Panc1 (cell line): ENCODE data around the gene INF2. TPM values are rescaled to one million over a fixed set of nuclear protein-coding genes. Genes with fewer than 3 reads are reported as not detected.

Experiments used
- ATAC-seq: fragments of 200-7000 bp; cut with Tn5 transposase; 2 replicates; pipeline ENCODE4 v1.9.1; 2020; ENCODE audit warnings: mild to moderate bottlenecking, moderate library complexity
- BruUV-seq: library from RNA; stranded (reverse); fragments of 400-500 nt; replicated peaks from 2 replicates; lab custom pipeline; 2021; lab: Mats Ljungman, UMichigan
- CTCF ChIA-PET: fragments of 300-600 bp; sonication (Branson Sonifier 250); formaldehyde crosslinking; loops from one replicate; lab custom pipeline; 2022; ENCODE audit warnings: antibody characterized with exemption; lab: Charles Lee
- POLR2A ChIA-PET: fragments of 300-600 bp; sonication (Branson Sonifier 250); formaldehyde crosslinking; loops from one replicate; lab custom pipeline; 2022; ENCODE audit warnings: antibody characterized with exemption; lab: Charles Lee
- DNase-seq: peaks from one replicate; pipeline ENCODE4 v3.0.0-alpha.2; 2010; ENCODE audit warnings: low read depth, low spot score
- H3K27ac ChIP-seq: 2 replicates; pipeline ENCODE4 v1.5.1; 2011; ENCODE audit warnings: mild to moderate bottlenecking, low read length, inconsistent platforms
- H3K27me3 ChIP-seq: fragments of 200-500 bp; sonication (Bioruptor generic); 2 replicates; pipeline ENCODE4 v1.6.0; 2014; ENCODE audit warnings: low read length, inconsistent platforms; ENCODE audit not compliant: control insufficient read depth, insufficient read depth
- H3K36me3 ChIP-seq: fragments of 200-500 bp; sonication (Bioruptor generic); 2 replicates; pipeline ENCODE4 v1.5.1; 2014; ENCODE audit warnings: inconsistent platforms, mild to moderate bottlenecking, low read length, moderate library complexity; ENCODE audit not compliant: control insufficient read depth, insufficient read depth
- H3K4me1 ChIP-seq: 2 replicates; pipeline ENCODE4 v1.5.1; 2011; ENCODE audit warnings: inconsistent platforms, mild to moderate bottlenecking, low read length, moderate library complexity; ENCODE audit not compliant: control insufficient read depth, insufficient read depth
- H3K4me3 ChIP-seq, 2 experiments: 2 replicates each; pipeline ENCODE4 v1.5.1; 2011 to 2012; ENCODE audit warnings: low read depth in 2 of 2, low read length in 2 of 2, mild to moderate bottlenecking in 2 of 2, inconsistent platforms in 1 of 2, moderate library complexity in 1 of 2
- H3K9me3 ChIP-seq: fragments of 200-500 bp; sonication (Bioruptor generic); 2 replicates; pipeline ENCODE4 v1.5.1; 2014; ENCODE audit warnings: low read depth, mild to moderate bottlenecking, inconsistent platforms, low read length, moderate library complexity; ENCODE audit not compliant: control insufficient read depth, insufficient read depth
- CTCF ChIP-seq: fragments of 450-650 bp; IDR thresholded peaks from 2 replicates; pipeline ENCODE4 v1.5.1; 2017; ENCODE audit warnings: mild to moderate bottlenecking
- POLR2AphosphoS5 ChIP-seq: IDR thresholded peaks from 2 replicates; pipeline ENCODE4 v1.6.1; 2012; ENCODE audit warnings: mild to moderate bottlenecking, low read depth, low read length, moderate library complexity
- REST ChIP-seq, 2 experiments: IDR thresholded peaks; 2 replicates each; pipeline ENCODE4 v1.6.1; 2011 to 2012; ENCODE audit warnings: low read depth in 2 of 2, control low read depth in 1 of 2, low read length in 1 of 2, mild to moderate bottlenecking in 1 of 2, moderate library complexity in 1 of 2; ENCODE audit not compliant: insufficient read depth in 1 of 2
- SIN3A ChIP-seq: IDR thresholded peaks from 2 replicates; pipeline ENCODE4 v1.6.1; 2012; ENCODE audit warnings: low read depth, mild to moderate bottlenecking, low read length, moderate library complexity, borderline replicate concordance; ENCODE audit not compliant: insufficient read depth
- TCF7L2 ChIP-seq: IDR thresholded peaks from 2 replicates; pipeline ENCODE4 v1.6.1; 2011; ENCODE audit warnings: mild to moderate bottlenecking, low read depth, low read length, inconsistent platforms
- in situ Hi-C: cut with HindIII; loops from 2 replicates; pipeline ENCODE4 v1.10.0; 2016; ENCODE audit warnings: low sequenced_read_pairs, low pct_unique_long_range_greater_than_20kb
- intact Hi-C: fragments of 100-400 bp; cut with micrococcal nuclease; formaldehyde crosslinking; loops from one replicate; pipeline ENCODE4 v1.10.0; 2022; ENCODE audit not compliant: unreplicated experiment
- total RNA-seq: library from RNA; stranded (reverse); gene quantifications from one replicate; pipeline ENCODE4 v1.2.1, GENCODE V29; 2021; ENCODE audit not compliant: unreplicated experiment

The INF2 gene
- total RNA-seq, 1 experiment from 2014 or later, result 195 TPM

- DNase-seq (no peak), ATAC-seq (no peak)
- BruUV-seq, result no TSS peak
- Histone ChIP-seq H3K9me3 (no peaks in the 10 kb centered on the region), H3K4me1 (peaks cover 17% of the 10 kb centered on the region), H3K4me3 (no peak overlapping the region), H3K27ac (no peak overlapping the region), H3K27me3 (no peaks in the 10 kb centered on the region), H3K36me3 (no peaks in the 10 kb centered on the region)
- POLR2A ChIA-PET, result no interaction called here
- intact Hi-C loops, result no loop called here
- in situ Hi-C loops, result no loop called here
- TF ChIP-seq REST (IDR thresholded peaks at IDR 0.05; ENCODE audit: insufficient read depth in 1 of 2, low read depth in 2 of 2, low read length in 1 of 2), result no peak
- no peak for TF ChIP-seq TCF7L2
- no peak for TF ChIP-seq CTCF
- TF ChIP-seq POLR2AphosphoS5, result no peak
- no peak for TF ChIP-seq SIN3A
- CTCF ChIA-PET, result no interaction called here
These were observed 23.7 kb downstream of the INF2 start for GRCh38 chr14:104712881-104713734.

GRCh38 chr14:104714066-104714465 is 24.6 kb downstream of the INF2 start:
- no peak overlapping the region for H3K4me3 ChIP-seq
- intact Hi-C loops, result no loop called here
- in situ Hi-C loops, result no loop called here
- peaks cover 8% of the 10 kb centered on the region for H3K4me1 ChIP-seq
- ATAC-seq, result no peak
- TF ChIP-seq CTCF, result no peak
- no peak for TF ChIP-seq POLR2AphosphoS5
- no peak for TF ChIP-seq TCF7L2
- no peak for TF ChIP-seq SIN3A
- TF ChIP-seq REST (IDR thresholded peaks at IDR 0.05; ENCODE audit: insufficient read depth in 1 of 2, low read depth in 2 of 2, low read length in 1 of 2), result no peak
- BruUV-seq, result no TSS peak
- no peaks in the 10 kb centered on the region for H3K27me3 ChIP-seq
- H3K9me3 ChIP-seq, result no peaks in the 10 kb centered on the region
- ChIA-PET POLR2A (no interaction called here), CTCF (no interaction called here)
- no peak for DNase-seq
- no peaks in the 10 kb centered on the region for H3K36me3 ChIP-seq
- H3K27ac ChIP-seq, result no peak overlapping the region
